ENCODE data around the gene LMBR1L.
A peak's percentile ranks its signal among the peaks of the same experiment; 100 is the strongest.
"Not testable (repeated sequence)": the region's sequence is repeated elsewhere in the genome, so short reads cannot be mapped to it uniquely, and the experiment has no call there.

LMBR1L gene

GRCh38 chr12:49110464-49111155 is at the start of gene LMBR1L:
Gene LMBR1L, minus strand, starts transcription at chr12:49110847. Its CDS starts 292 bp downstream, at chr12:49110555.
- peak; percentile 96 for DNase-seq (ENCODE audit: low read depth)

GRCh38 chr12:49160399-49160798 is 49.8 kb upstream of the LMBR1L start:
- DNase-seq (ENCODE audit: low read depth), result no peak

GRCh38 chr12:49154221-49154620 is 43.6 kb upstream of the LMBR1L start:
- no peak for DNase-seq (ENCODE audit: low read depth)

- DNase-seq (ENCODE audit: low read depth), result no peak
These were observed 36.7 kb upstream of the LMBR1L start for GRCh38 chr12:49147384-49147783.

- no peak for DNase-seq (ENCODE audit: low read depth)
These were observed 35.8 kb upstream of the LMBR1L start for GRCh38 chr12:49146406-49146805.

GRCh38 chr12:49144384-49144783 is 33.7 kb upstream of the LMBR1L start:
- no peak for DNase-seq (ENCODE audit: low read depth)

GRCh38 chr12:49138999-49139398 is 28.4 kb upstream of the LMBR1L start:
- DNase-seq (ENCODE audit: low read depth), result no peak

GRCh38 chr12:49138587-49138986 is 27.9 kb upstream of the LMBR1L start:
- DNase-seq (ENCODE audit: low read depth), result no peak

- DNase-seq (ENCODE audit: low read depth), result no peak
These were observed 26.8 kb upstream of the LMBR1L start for GRCh38 chr12:49137476-49137875.

- DNase-seq (ENCODE audit: low read depth), result not testable (repeated sequence)
These were observed 26.4 kb upstream of the LMBR1L start for GRCh38 chr12:49136997-49137396.

GRCh38 chr12:49133590-49133989 is 22.9 kb upstream of the LMBR1L start:
- DNase-seq (ENCODE audit: low read depth), result no peak

- no peak for DNase-seq (ENCODE audit: low read depth)
These were observed 22.4 kb upstream of the LMBR1L start for GRCh38 chr12:49133014-49133413.

GRCh38 chr12:49131894-49132461 is 21.3 kb upstream of the LMBR1L start:
- no peak for DNase-seq (ENCODE audit: low read depth)

- DNase-seq (ENCODE audit: low read depth), result peak; percentile 94
These were observed 20.6 kb upstream of the LMBR1L start, which contains the start of gene TUBA1B for GRCh38 chr12:49131051-49131893. Gene TUBA1B, minus strand, starts transcription at chr12:49131395. Its CDS starts 95 bp downstream, at chr12:49131300.

GRCh38 chr12:49130151-49131050 is 19.8 kb upstream of the LMBR1L start:
- peak; percentile 84 for DNase-seq (ENCODE audit: low read depth)

GRCh38 chr12:49129332-49130150 is 18.9 kb upstream of the LMBR1L start:
- no peak for DNase-seq (ENCODE audit: low read depth)

GRCh38 chr12:49127971-49128370 is 17.3 kb upstream of the LMBR1L start:
- not testable (repeated sequence) for DNase-seq (ENCODE audit: low read depth)

GRCh38 chr12:49126852-49127763 is 16.5 kb upstream of the LMBR1L start:
- DNase-seq (ENCODE audit: low read depth), result no peak

- DNase-seq (ENCODE audit: low read depth), result no peak
These were observed 10.5 kb upstream of the LMBR1L start for GRCh38 chr12:49121047-49121696.

Data from CMK (cell line).